GM12892 (cell line): ENCODE measurements around the gene SMYD3.

Experiments
- POLR2A ChIP-seq: IDR thresholded peaks from 2 replicates; pipeline ENCODE4 v1.6.1; 2011; ENCODE audit warnings: low read depth, low read length, control low read depth
- POLR2AphosphoS5 ChIP-seq: IDR thresholded peaks from 2 replicates; pipeline ENCODE4 v1.6.1; 2011; ENCODE audit warnings: low read depth, low read length, control low read depth
- TAF1 ChIP-seq: IDR thresholded peaks from 2 replicates; pipeline ENCODE4 v1.6.1; 2011; ENCODE audit warnings: low read depth, mild to moderate bottlenecking, control low read depth, low read length, borderline replicate concordance

DNA sequence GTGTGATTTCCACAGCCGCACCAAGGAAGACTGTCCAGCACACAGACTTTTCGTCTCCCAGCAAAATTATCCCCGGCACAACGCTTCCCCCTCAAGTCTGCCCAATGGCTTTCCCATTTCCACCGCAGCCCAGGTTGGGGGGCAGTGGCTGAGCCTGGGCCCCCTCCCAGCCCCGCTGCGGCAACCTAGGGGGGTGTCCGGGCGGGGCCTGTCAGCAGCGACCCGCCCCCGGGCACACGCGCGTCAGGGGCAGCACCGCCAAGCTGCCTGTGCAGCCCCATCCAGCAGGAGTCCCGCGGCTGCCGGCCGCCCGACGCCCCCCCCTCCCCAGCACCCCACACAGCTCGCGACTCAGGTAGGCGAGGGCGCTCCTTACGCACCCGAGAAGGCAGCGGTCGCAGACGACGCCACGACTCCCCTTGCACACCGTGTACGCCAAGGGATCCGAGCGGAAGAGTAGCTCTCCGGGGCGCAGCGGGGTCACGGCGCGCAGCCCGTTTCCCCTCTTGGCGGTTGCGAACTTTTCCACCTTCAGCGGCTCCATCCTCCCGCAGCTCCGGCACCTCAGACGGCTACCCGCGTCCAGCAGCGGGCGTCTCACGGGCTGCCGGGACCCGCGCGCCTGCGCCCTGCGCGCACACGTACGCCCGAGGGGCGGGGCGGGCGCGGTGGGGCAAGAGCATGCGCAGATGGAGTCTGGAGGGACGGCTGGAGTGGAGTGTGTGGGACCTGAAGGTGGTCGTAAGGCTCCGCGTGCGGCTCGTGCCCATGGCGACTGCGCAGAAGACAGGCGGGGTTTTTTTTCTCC, at the start of gene SMYD3:
- TF ChIP-seq POLR2AphosphoS5: no peak
- no peak for TF ChIP-seq TAF1
- 0 out of 2 replicates have a peak, but pooled peaks have one; percentile 21 for TF ChIP-seq POLR2A
